Neural cell (in vitro differentiated cells): ENCODE measurements around the gene TSPEAR. TPM values are rescaled to one million over a fixed set of nuclear protein-coding genes. Genes with fewer than 3 reads are reported as not detected.

Experiments
- H2AFZ ChIP-seq: fragments of 200-600, 300-800 bp; sonication (generic), shearing (Covaris generic); 2 replicates; pipeline ENCODE4 v1.6.0; 2014; ENCODE audit warnings: low read depth, mild to moderate bottlenecking, antibody characterized with exemption, low read length, moderate library complexity
- H3F3A ChIP-seq: fragments of 200-600 bp; shearing (Covaris generic); 2 replicates; pipeline ENCODE4 v1.6.1; 2016; ENCODE audit warnings: mild to moderate bottlenecking, moderate library complexity, mixed read lengths, antibody characterized with exemption, low read length; ENCODE audit not compliant: insufficient read depth, poor library complexity, severe bottlenecking
- H3K27ac ChIP-seq: fragments of 200-600, 300-800 bp; sonication (generic), shearing (Covaris generic); 2 replicates; pipeline ENCODE4 v1.5.1; 2014; ENCODE audit warnings: mild to moderate bottlenecking, low read length, moderate library complexity
- H3K27me3 ChIP-seq: fragments of 300-800, 200-600 bp; sonication (generic), shearing (Covaris generic); 2 replicates; pipeline ENCODE4 v1.6.0; 2014; ENCODE audit warnings: mild to moderate bottlenecking, low read depth, low read length, moderate library complexity; ENCODE audit not compliant: insufficient read depth
- H3K36me3 ChIP-seq: fragments of 300-800, 200-600 bp; sonication (generic), shearing (Covaris generic); 2 replicates; pipeline ENCODE4 v1.5.1; 2014; ENCODE audit warnings: mild to moderate bottlenecking, antibody characterized with exemption, low read length, moderate library complexity; ENCODE audit not compliant: insufficient read depth
- H3K4me2 ChIP-seq: fragments of 300-800, 200-600 bp; sonication (generic), shearing (Covaris generic); 2 replicates; pipeline ENCODE4 v1.6.0; 2014; ENCODE audit warnings: mild to moderate bottlenecking, low read length
- H3K4me3 ChIP-seq: fragments of 300-800, 200-600 bp; sonication (generic), shearing (Covaris generic); 2 replicates; pipeline ENCODE4 v1.5.1; 2014; ENCODE audit warnings: mild to moderate bottlenecking, low read length, moderate library complexity
- H3K79me2 ChIP-seq: fragments of 200-600 bp; shearing (Covaris generic); replicated peaks from 2 replicates; pipeline ENCODE4 v1.6.0; 2014; ENCODE audit warnings: mild to moderate bottlenecking, low read length, moderate library complexity; ENCODE audit not compliant: insufficient read depth
- H3K9ac ChIP-seq: fragments of 300-800, 200-600 bp; sonication (generic), shearing (Covaris generic); 2 replicates; pipeline ENCODE4 v1.6.1; 2016; ENCODE audit warnings: mild to moderate bottlenecking, low read length, mixed read lengths
- H3K9me2 ChIP-seq: fragments of 200-600 bp; shearing (Covaris generic); 2 replicates; pipeline ENCODE4 v1.6.1; 2016; ENCODE audit warnings: mild to moderate bottlenecking, low read length, mixed read lengths; ENCODE audit not compliant: insufficient read depth
- H3K9me3 ChIP-seq: fragments of 200-600, 300-800 bp; sonication (generic), shearing (Covaris generic); 2 replicates; pipeline ENCODE4 v1.6.1; 2016; ENCODE audit warnings: mild to moderate bottlenecking, mixed run types, low read length, moderate library complexity, mixed read lengths
- H4K20me1 ChIP-seq: fragments of 200-600 bp; shearing (Covaris generic); 2 replicates; pipeline ENCODE4 v1.6.1; 2016; ENCODE audit warnings: mild to moderate bottlenecking, mixed run types; ENCODE audit not compliant: insufficient read depth
- CTCF ChIP-seq: fragments of 450-650 bp; IDR thresholded peaks from 2 replicates; pipeline ENCODE4 v1.5.1; 2014; ENCODE audit warnings: antibody characterized with exemption, mild to moderate bottlenecking, moderate library complexity; ENCODE audit not compliant: poor library complexity, severe bottlenecking
- EP300 ChIP-seq: fragments of 450-650 bp; conservative IDR thresholded peaks from 2 replicates; pipeline ENCODE4 v1.6.1; 2014; ENCODE audit warnings: antibody characterized with exemption, mild to moderate bottlenecking, moderate library complexity; ENCODE audit not compliant: poor library complexity, severe bottlenecking
- EZH2 ChIP-seq: fragments of 200-600, 300-800 bp; shearing (Covaris generic), sonication (generic); IDR thresholded peaks from 2 replicates; pipeline ENCODE4 v1.6.1; 2014; ENCODE audit warnings: antibody characterized with exemption, low read length, borderline replicate concordance, mild to moderate bottlenecking; ENCODE audit not compliant: insufficient read depth, poor library complexity, severe bottlenecking
- MXI1 ChIP-seq: fragments of 450-650 bp; conservative IDR thresholded peaks from 2 replicates; pipeline ENCODE4 v1.6.1; 2014; ENCODE audit warnings: antibody characterized with exemption, mild to moderate bottlenecking; ENCODE audit not compliant: poor library complexity, severe bottlenecking
- POLR2AphosphoS5 ChIP-seq: IDR thresholded peaks from 2 replicates; pipeline ENCODE4 v1.6.1; 2012
- RAD21 ChIP-seq: fragments of 450-650 bp; conservative IDR thresholded peaks from 2 replicates; pipeline ENCODE4 v1.6.1; 2014; ENCODE audit warnings: antibody characterized with exemption, mild to moderate bottlenecking, moderate library complexity
- REST ChIP-seq: IDR thresholded peaks from 2 replicates; pipeline ENCODE4 v1.6.1; 2012; ENCODE audit warnings: borderline replicate concordance
- SMC3 ChIP-seq: fragments of 450-650 bp; conservative IDR thresholded peaks from 2 replicates; pipeline ENCODE4 v1.6.1; 2014; ENCODE audit warnings: antibody characterized with exemption, mild to moderate bottlenecking, moderate library complexity; ENCODE audit not compliant: poor library complexity
- TAF1 ChIP-seq: IDR thresholded peaks from 2 replicates; pipeline ENCODE4 v1.6.1; 2012; ENCODE audit warnings: low read depth
- polyA plus RNA-seq: library from polyadenylated mRNA; depleted of rRNA; stranded (reverse); fragments of >200 nt; gene quantifications from 2 replicates; pipeline ENCODE4 v1.2.3, GENCODE V29; 2014

Gene TSPEAR
- polyA plus RNA-seq, 1 donor from 2014 or later: 0.19 TPM

DNA sequence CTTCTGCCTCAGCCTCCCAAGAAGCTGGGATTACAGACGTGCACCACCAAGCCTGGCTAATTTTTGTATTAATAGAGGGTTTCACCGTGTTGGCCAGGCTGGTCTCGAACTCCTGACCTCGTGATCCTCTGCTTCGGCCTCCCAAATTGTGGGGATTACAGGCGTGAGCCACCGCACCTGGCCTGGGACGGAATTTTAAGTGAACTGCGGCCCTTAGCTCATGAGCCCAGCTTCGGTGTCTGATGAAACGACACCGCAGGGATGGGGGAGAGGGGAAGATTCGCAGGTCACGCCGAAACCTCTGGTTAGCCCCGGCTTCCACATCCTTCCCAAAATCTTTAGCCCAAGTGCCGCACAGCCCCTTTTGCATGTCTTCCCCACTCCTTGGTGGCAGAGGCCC is 217.0 kb downstream of the TSPEAR start:
- H3F3A ChIP-seq: no peaks in the 10 kb centered on the region
- no peaks in the 10 kb centered on the region for H3K9me2 ChIP-seq
- TF ChIP-seq CTCF: no peak
- no peak for TF ChIP-seq SMC3
- no peak for TF ChIP-seq POLR2AphosphoS5
- no peak for TF ChIP-seq REST
- TF ChIP-seq TAF1: no peak
- TF ChIP-seq EZH2: no peak
- TF ChIP-seq RAD21: no peak
- no peak for TF ChIP-seq MXI1
- no peak for TF ChIP-seq EP300

DNA sequence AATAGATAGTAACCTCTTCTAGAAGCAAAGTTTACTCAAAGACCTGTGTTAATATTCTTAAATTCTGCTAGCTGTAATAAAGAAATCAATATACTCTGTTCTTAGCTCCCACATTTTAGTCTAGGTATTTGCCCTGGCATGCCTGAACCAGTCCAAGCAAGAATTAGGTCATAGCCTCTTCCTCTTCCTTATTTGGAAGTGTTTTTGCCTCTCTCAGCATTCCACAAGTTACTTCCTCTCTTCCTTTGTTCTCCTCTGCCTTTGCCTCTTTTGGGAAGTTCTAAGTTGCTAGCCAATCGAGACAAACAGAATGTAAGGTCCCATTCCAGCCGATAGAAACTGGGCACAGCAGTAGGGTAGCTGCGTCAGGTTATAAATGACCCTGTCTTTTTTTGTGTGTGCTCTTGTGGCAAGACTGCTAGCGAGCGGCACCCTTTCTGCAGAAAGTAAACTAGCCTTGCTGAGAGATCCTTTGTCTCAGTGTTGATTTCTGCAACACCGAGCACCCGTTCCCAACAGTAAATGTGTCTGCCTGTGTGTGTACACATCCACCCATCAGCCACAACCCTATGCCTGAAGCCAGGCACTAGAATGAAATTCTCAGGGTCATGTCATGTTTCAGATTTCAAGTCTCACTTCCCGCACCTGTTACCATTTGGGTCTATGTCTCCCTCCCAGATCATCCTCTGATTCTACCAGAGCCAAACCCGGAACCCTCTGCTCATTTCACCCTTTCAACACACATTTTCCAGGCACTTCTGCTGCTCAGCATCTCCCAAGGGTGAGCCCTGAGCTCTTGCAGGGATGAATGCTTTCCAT is 218.6 kb downstream of the TSPEAR start:
- Histone ChIP-seq H3K4me2 (no peak overlapping the region), H3K27ac (no peak overlapping the region), H3K4me3 (no peak overlapping the region), H3K27me3 (no peaks in the 10 kb centered on the region), H3F3A (no peaks in the 10 kb centered on the region), H3K9me3 (no peaks in the 10 kb centered on the region), H3K79me2 (no peaks in the 10 kb centered on the region), H3K9me2 (no peaks in the 10 kb centered on the region), H3K36me3 (no peaks in the 10 kb centered on the region), H4K20me1 (no peaks in the 10 kb centered on the region), H2AFZ (no peak overlapping the region), H3K9ac (no peak overlapping the region)
- no peak for TF ChIP-seq RAD21
- TF ChIP-seq MXI1: no peak
- no peak for TF ChIP-seq CTCF
- no peak for TF ChIP-seq EP300
- TF ChIP-seq EZH2: no peak
- no peak for TF ChIP-seq TAF1
- TF ChIP-seq POLR2AphosphoS5: no peak
- no peak for TF ChIP-seq SMC3
- TF ChIP-seq REST: no peak

More for the DNA sequence above, 217.0 kb downstream of the TSPEAR start:
- Histone ChIP-seq H3K36me3 (no peaks in the 10 kb centered on the region), H4K20me1 (no peaks in the 10 kb centered on the region), H3K9ac (no peak overlapping the region), H3K27ac (no peak overlapping the region), H3K4me2 (no peak overlapping the region), H2AFZ (no peak overlapping the region), H3K9me3 (no peaks in the 10 kb centered on the region), H3K4me3 (no peak overlapping the region), H3K27me3 (no peaks in the 10 kb centered on the region), H3K79me2 (no peaks in the 10 kb centered on the region)
